Adipocyte (in vitro differentiated cells): ENCODE data around the gene ESYT2.

ENCODE experiments used
- DNase-seq: peaks from one replicate; pipeline ENCODE4 v3.0.0-alpha.2; 2015; ENCODE audit warnings: low read depth
- H3K27me3 ChIP-seq: replicated peaks from 2 replicates; pipeline ENCODE4 v1.7.0; 2013; ENCODE audit warnings: mild to moderate bottlenecking, low read length, moderate library complexity; ENCODE audit not compliant: control insufficient read depth, insufficient read depth
- H3K36me3 ChIP-seq: 2 replicates; pipeline ENCODE4 v1.7.0; 2013; ENCODE audit warnings: low read length, mild to moderate bottlenecking, moderate library complexity; ENCODE audit not compliant: control insufficient read depth, insufficient read depth, severe bottlenecking
- H3K4me1 ChIP-seq: 2 replicates; pipeline ENCODE4 v1.7.0; 2013; ENCODE audit warnings: mild to moderate bottlenecking, low read length, moderate library complexity; ENCODE audit not compliant: control insufficient read depth, insufficient read depth
- H3K4me3 ChIP-seq: 2 replicates; pipeline ENCODE4 v1.7.0; 2013; ENCODE audit warnings: mild to moderate bottlenecking, low read length, moderate library complexity
- H3K9ac ChIP-seq: 2 replicates; pipeline ENCODE4 v1.7.0; 2013; ENCODE audit warnings: mild to moderate bottlenecking, low read length, moderate library complexity
- H3K9me3 ChIP-seq: 2 replicates; pipeline ENCODE4 v1.7.0; 2013; ENCODE audit warnings: mild to moderate bottlenecking, low read length, moderate library complexity; ENCODE audit not compliant: control insufficient read depth

The ESYT2 gene

GRCh38 chr7:158832994-158833393, 3.7 kb upstream of the ESYT2 start:
- DNase-seq = no peak
- peaks cover 15% of the 10 kb centered on the region for H3K4me1 ChIP-seq
- no peak overlapping the region for H3K4me3 ChIP-seq
- H3K27me3 ChIP-seq = no peaks in the 10 kb centered on the region
- no peaks in the 10 kb centered on the region for H3K9me3 ChIP-seq
- H3K9ac ChIP-seq = no peak overlapping the region
- H3K36me3 ChIP-seq = no peaks in the 10 kb centered on the region

- no peak overlapping the region for H3K9ac ChIP-seq
- no peaks in the 10 kb centered on the region for H3K36me3 ChIP-seq
- H3K4me3 ChIP-seq = no peak overlapping the region
- peaks cover 23% of the 10 kb centered on the region for H3K4me1 ChIP-seq
- H3K27me3 ChIP-seq = no peaks in the 10 kb centered on the region
- H3K9me3 ChIP-seq = no peaks in the 10 kb centered on the region
- DNase-seq = no peak
Observed at GRCh38 chr7:158831738-158832091, 2.4 kb upstream of the ESYT2 start.

- H3K4me1 ChIP-seq = peaks cover 21% of the 10 kb centered on the region
- peak overlapping the region; percentile 94 for H3K4me3 ChIP-seq
- no peaks in the 10 kb centered on the region for H3K9me3 ChIP-seq
- no peak for DNase-seq
- H3K9ac ChIP-seq = peak overlapping the region; percentile 95
- H3K36me3 ChIP-seq = peaks cover 4% of the 10 kb centered on the region
- no peaks in the 10 kb centered on the region for H3K27me3 ChIP-seq
Observed at GRCh38 chr7:158830211-158830723, 958 bp upstream of the ESYT2 start.

GRCh38 chr7:158829021-158829341, 328 bp downstream of the ESYT2 start:
- peak overlapping the region; percentile 94 for H3K4me3 ChIP-seq
- H3K27me3 ChIP-seq = no peaks in the 10 kb centered on the region
- DNase-seq = peak; percentile 85
- H3K36me3 ChIP-seq = peaks cover 4% of the 10 kb centered on the region
- peak overlapping the region; percentile 95 for H3K9ac ChIP-seq
- peaks cover 14% of the 10 kb centered on the region for H3K4me1 ChIP-seq
- H3K9me3 ChIP-seq = no peaks in the 10 kb centered on the region

GRCh38 chr7:158828133-158829020, 932 bp downstream of the ESYT2 start:
- Histone ChIP-seq H3K4me1 (peaks cover 14% of the 10 kb centered on the region), H3K27me3 (no peaks in the 10 kb centered on the region), H3K36me3 (peaks cover 4% of the 10 kb centered on the region)

GRCh38 chr7:158827411-158828132, 1.7 kb downstream of the ESYT2 start:
- DNase-seq = peak; percentile 51
- peaks cover 14% of the 10 kb centered on the region for H3K4me1 ChIP-seq
- no peaks in the 10 kb centered on the region for H3K27me3 ChIP-seq
- H3K9ac ChIP-seq = peak overlapping the region; percentile 95
- H3K9me3 ChIP-seq = no peaks in the 10 kb centered on the region
- H3K36me3 ChIP-seq = peaks cover 4% of the 10 kb centered on the region
- peak overlapping the region; percentile 94 for H3K4me3 ChIP-seq

More at GRCh38 chr7:158828133-158829020, 932 bp downstream of the ESYT2 start:
- H3K9me3 ChIP-seq = no peaks in the 10 kb centered on the region
- peak overlapping the region; percentile 94 for H3K4me3 ChIP-seq
- peak; percentile 75 for DNase-seq
- H3K9ac ChIP-seq = peak overlapping the region; percentile 95

GRCh38 chr7:158825628-158826289, 3.5 kb downstream of the ESYT2 start:
- Histone ChIP-seq H3K9ac (no peak overlapping the region), H3K9me3 (no peaks in the 10 kb centered on the region), H3K27me3 (no peaks in the 10 kb centered on the region), H3K36me3 (peaks cover 4% of the 10 kb centered on the region), H3K4me3 (no peak overlapping the region), H3K4me1 (peaks cover 28% of the 10 kb centered on the region)
- DNase-seq = no peak

- Histone ChIP-seq H3K9ac (no peak overlapping the region), H3K36me3 (peaks cover 4% of the 10 kb centered on the region), H3K4me1 (peaks cover 40% of the 10 kb centered on the region), H3K27me3 (no peaks in the 10 kb centered on the region), H3K9me3 (no peaks in the 10 kb centered on the region), H3K4me3 (no peak overlapping the region)
- no peak for DNase-seq
Observed at GRCh38 chr7:158824028-158824427, 5.3 kb downstream of the ESYT2 start.

GRCh38 chr7:158821171-158822031, 7.9 kb downstream of the ESYT2 start:
- no peaks in the 10 kb centered on the region for H3K27me3 ChIP-seq
- H3K9me3 ChIP-seq = no peaks in the 10 kb centered on the region
- peaks cover 4% of the 10 kb centered on the region for H3K36me3 ChIP-seq
- DNase-seq = peak; percentile 83
- peak overlapping the region; percentile 50 for H3K9ac ChIP-seq
- peaks cover 55% of the 10 kb centered on the region for H3K4me1 ChIP-seq
- H3K4me3 ChIP-seq = peak overlapping the region; percentile 73

- H3K9ac ChIP-seq = peak overlapping the region; percentile 50
- H3K36me3 ChIP-seq = no peaks in the 10 kb centered on the region
- no peaks in the 10 kb centered on the region for H3K27me3 ChIP-seq
- peak overlapping the region; percentile 73 for H3K4me3 ChIP-seq
- peak; percentile 50 for DNase-seq
- H3K9me3 ChIP-seq = no peaks in the 10 kb centered on the region
- H3K4me1 ChIP-seq = peaks cover 63% of the 10 kb centered on the region
Observed at GRCh38 chr7:158820656-158821055, 8.7 kb downstream of the ESYT2 start.
